SW480 (cell line): Measurements from ENCODE around the gene KRTDAP.

Experiments
- DNase-seq: peaks from one replicate; pipeline ENCODE4 v3.0.0-alpha.2; 2016; ENCODE audit warnings: low spot score

KRTDAP gene

GRCh38 chr19:35454663-35455062 is 35.6 kb downstream of the KRTDAP start:
- no peak for DNase-seq

GRCh38 chr19:35451338-35452096 is 38.7 kb downstream of the KRTDAP start:
- no peak for DNase-seq

- no peak for DNase-seq
Measured at GRCh38 chr19:35449359-35450043, 40.8 kb downstream of the KRTDAP start.

- no peak for DNase-seq
Measured at GRCh38 chr19:35447606-35448469, 42.4 kb downstream of the KRTDAP start, which contains the start of gene FFAR2. TSS of gene FFAR2 (plus strand) at chr19:35448257. CDS start at chr19:35449715, 1,458 bp downstream.

GRCh38 chr19:35445826-35446593 is 44.3 kb downstream of the KRTDAP start:
- no peak for DNase-seq

- DNase-seq = no peak
Measured at GRCh38 chr19:35444735-35445134, 45.5 kb downstream of the KRTDAP start.

DNA sequence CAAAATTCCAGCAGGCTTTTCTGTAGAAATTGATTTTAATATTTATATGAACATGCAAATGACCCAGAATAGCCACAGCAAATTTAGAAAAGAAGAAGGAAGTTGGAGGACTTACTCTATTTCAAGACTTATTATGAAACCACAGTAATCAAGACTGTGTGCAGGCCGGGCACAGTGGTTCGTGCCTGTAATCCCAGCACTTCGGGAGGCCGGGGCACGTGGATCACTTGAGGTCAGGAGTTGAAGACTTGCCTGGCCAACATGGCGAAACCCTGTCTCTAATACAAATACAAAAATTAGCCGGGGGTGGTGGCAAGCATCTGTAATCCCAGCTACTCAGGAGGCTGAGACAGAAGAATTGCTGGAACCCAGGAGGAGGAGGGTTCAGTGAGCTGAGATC is 48.2 kb downstream of the KRTDAP start:
- no peak for DNase-seq

- DNase-seq = no peak
Measured at GRCh38 chr19:35439921-35440320, 50.3 kb downstream of the KRTDAP start.

- no peak for DNase-seq
Measured at GRCh38 chr19:35438527-35438926, 51.7 kb downstream of the KRTDAP start.

DNA sequence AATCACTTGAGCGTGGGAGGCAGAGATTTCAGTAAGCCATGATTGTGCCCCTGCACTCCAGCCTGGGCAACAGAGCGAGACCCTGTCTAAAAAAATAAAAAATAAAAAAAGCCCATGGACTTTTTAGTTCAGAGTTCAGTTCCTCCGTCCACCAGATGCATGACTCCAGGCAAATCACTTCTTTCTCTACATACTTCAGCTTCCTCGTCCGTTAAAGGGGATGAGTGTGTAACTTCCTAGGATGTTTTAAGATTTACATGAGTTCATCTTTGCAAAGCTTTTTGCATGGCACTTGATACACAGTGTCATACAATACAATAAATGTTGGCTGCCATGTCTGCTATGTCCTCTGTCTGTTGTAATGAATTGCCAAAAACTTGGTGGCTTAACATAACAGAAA is 52.2 kb downstream of the KRTDAP start:
- DNase-seq = no peak

DNA sequence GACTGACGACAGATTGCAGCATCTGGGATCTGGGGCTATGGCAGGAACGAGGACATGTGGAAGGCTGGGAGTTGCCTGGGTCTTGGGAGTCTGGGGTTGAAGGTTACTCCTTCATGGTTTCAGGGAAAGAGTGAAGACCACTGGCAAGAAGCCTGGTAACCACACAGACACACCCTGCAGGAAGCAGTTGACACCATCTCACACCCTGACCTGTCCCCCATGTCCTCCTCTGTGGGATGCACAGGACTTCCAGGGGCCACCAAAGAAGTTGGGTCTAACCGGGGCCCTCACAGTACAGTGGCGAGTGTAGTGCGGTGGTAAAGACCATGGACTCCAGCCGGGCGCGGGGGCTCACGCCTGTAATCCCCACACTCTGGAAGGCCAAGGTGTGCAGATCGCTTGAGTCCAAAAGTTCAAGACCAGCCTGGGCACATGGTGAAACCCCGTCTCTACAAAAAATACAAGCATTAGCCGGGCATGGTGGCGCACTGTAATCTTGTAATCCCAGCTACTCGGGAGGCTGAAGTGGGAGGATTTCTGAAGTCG is 52.8 kb downstream of the KRTDAP start:
- no peak for DNase-seq
